D721Med (cell line): ENCODE measurements around the gene CUZD1.

Experiments
- DNase-seq: peaks from one replicate; pipeline ENCODE4 v3.0.0; 2011; ENCODE audit warnings: low spot score; ENCODE audit not compliant: insufficient read length
- FAIRE-seq: peaks from 2 replicates; lab custom pipeline; 2011; peaks lifted over from hg19 to GRCh38; lab: Jason Lieb, UNC
- CTCF ChIP-seq: IDR thresholded peaks from 2 replicates; pipeline ENCODE4 v1.5.1; 2012; ENCODE audit warnings: mild to moderate bottlenecking, control low read depth; ENCODE audit not compliant: insufficient read depth; ENCODE audit errors: missing control alignments

CUZD1 gene

GRCh38 chr10:122844146-122844545 lies 1.5 kb downstream of the CUZD1 start:
- DNase-seq (no peak), FAIRE-seq (no peak)
- TF ChIP-seq CTCF: no peak

GRCh38 chr10:122841569-122841968 lies 4.1 kb downstream of the CUZD1 start:
- no peak for TF ChIP-seq CTCF
- DNase-seq (no peak), FAIRE-seq (no peak)

- DNase-seq (no peak), FAIRE-seq (no peak)
- TF ChIP-seq CTCF: no peak
These were observed 6.2 kb downstream of the CUZD1 start for GRCh38 chr10:122839505-122839904.

GRCh38 chr10:122838880-122839279 lies 6.8 kb downstream of the CUZD1 start:
- no peak for DNase-seq
- no peak for FAIRE-seq
- no peak for TF ChIP-seq CTCF

GRCh38 chr10:122835908-122836307 lies 9.7 kb downstream of the CUZD1 start:
- no peak for DNase-seq
- no peak for FAIRE-seq
- TF ChIP-seq CTCF: no peak

GRCh38 chr10:122830965-122831353 lies 14.7 kb downstream of the CUZD1 start:
- FAIRE-seq: no peak
- DNase-seq: no peak
- TF ChIP-seq CTCF: no peak

- no peak for DNase-seq
- FAIRE-seq: no peak
- no peak for TF ChIP-seq CTCF
These were observed 15.2 kb downstream of the CUZD1 start for GRCh38 chr10:122830273-122830964.
